Rectal smooth muscle tissue (tissue), 1 donor: ENCODE data around the gene OR5AP2.
"Not testable (repeated sequence)": the region's sequence is repeated elsewhere in the genome, so short reads cannot be mapped to it uniquely, and the experiment has no call there.

ENCODE experiments used
- H3K27ac ChIP-seq: one replicate; pipeline ENCODE4 v1.7.0; 2013; ENCODE audit warnings: low read depth, low read length, inconsistent platforms
- H3K27me3 ChIP-seq: one replicate; pipeline ENCODE4 v1.7.0; 2013; ENCODE audit warnings: low read length; ENCODE audit not compliant: control insufficient read depth, insufficient read depth
- H3K36me3 ChIP-seq: one replicate; pipeline ENCODE4 v1.7.0; 2013; ENCODE audit warnings: low read length; ENCODE audit not compliant: control insufficient read depth, insufficient read depth
- H3K4me1 ChIP-seq: one replicate; pipeline ENCODE4 v1.7.0; 2013; ENCODE audit warnings: low read length; ENCODE audit not compliant: control insufficient read depth, insufficient read depth
- H3K4me3 ChIP-seq: one replicate; pipeline ENCODE4 v1.7.0; 2013; ENCODE audit warnings: low read length
- H3K9ac ChIP-seq: one replicate; pipeline ENCODE4 v1.7.0; 2013; ENCODE audit warnings: low read length

The OR5AP2 gene

GRCh38 chr11:56642339-56642738 is at the start of gene OR5AP2:
Gene OR5AP2 (minus strand): TSS chr11:56642439. CDS start chr11:56642439, 0 bp downstream.
- Histone ChIP-seq H3K4me1 (no peaks in the 10 kb centered on the region), H3K27me3 (no peaks in the 10 kb centered on the region)

GRCh38 chr11:56691179-56691578 is 48.9 kb upstream of the OR5AP2 start:
- not testable (repeated sequence) for H3K4me1 ChIP-seq, H3K9ac ChIP-seq, H3K4me3 ChIP-seq, H3K27ac ChIP-seq, H3K36me3 ChIP-seq, H3K27me3 ChIP-seq

More at GRCh38 chr11:56642339-56642738, at the start of gene OR5AP2:
- H3K9ac ChIP-seq, result no peak within 1 kb of the TSS
- H3K36me3 ChIP-seq, result no peaks in the 10 kb centered on the region
- no peak within 1 kb of the TSS for H3K4me3 ChIP-seq
- H3K27ac ChIP-seq, result no peak within 1 kb of the TSS

GRCh38 chr11:56688554-56689100 is 46.4 kb upstream of the OR5AP2 start:
- H3K36me3 ChIP-seq, result no peaks in the 10 kb centered on the region
- H3K27ac ChIP-seq, result no peak overlapping the region
- H3K4me3 ChIP-seq, result no peak overlapping the region

GRCh38 chr11:56670984-56671383 is 28.7 kb upstream of the OR5AP2 start:
- Histone ChIP-seq H3K4me1 (no peaks in the 10 kb centered on the region), H3K36me3 (no peaks in the 10 kb centered on the region)

More at GRCh38 chr11:56688554-56689100, 46.4 kb upstream of the OR5AP2 start:
- Histone ChIP-seq H3K9ac (no peak overlapping the region), H3K27me3 (no peaks in the 10 kb centered on the region), H3K4me1 (no peaks in the 10 kb centered on the region)

GRCh38 chr11:56663386-56663785 is 21.1 kb upstream of the OR5AP2 start, which contains the start of gene OR5AR1:
Gene OR5AR1 (plus strand): TSS chr11:56663686. CDS start chr11:56663686, 0 bp downstream.
- H3K9ac ChIP-seq, result no peak within 1 kb of the TSS
- no peak within 1 kb of the TSS for H3K27ac ChIP-seq
- H3K4me3 ChIP-seq, result no peak within 1 kb of the TSS
- H3K36me3 ChIP-seq, result no peaks in the 10 kb centered on the region
- no peaks in the 10 kb centered on the region for H3K27me3 ChIP-seq
- H3K4me1 ChIP-seq, result no peaks in the 10 kb centered on the region

More at GRCh38 chr11:56670984-56671383, 28.7 kb upstream of the OR5AP2 start:
- Histone ChIP-seq H3K27ac (no peak overlapping the region), H3K27me3 (no peaks in the 10 kb centered on the region), H3K9ac (no peak overlapping the region), H3K4me3 (no peak overlapping the region)

DNA sequence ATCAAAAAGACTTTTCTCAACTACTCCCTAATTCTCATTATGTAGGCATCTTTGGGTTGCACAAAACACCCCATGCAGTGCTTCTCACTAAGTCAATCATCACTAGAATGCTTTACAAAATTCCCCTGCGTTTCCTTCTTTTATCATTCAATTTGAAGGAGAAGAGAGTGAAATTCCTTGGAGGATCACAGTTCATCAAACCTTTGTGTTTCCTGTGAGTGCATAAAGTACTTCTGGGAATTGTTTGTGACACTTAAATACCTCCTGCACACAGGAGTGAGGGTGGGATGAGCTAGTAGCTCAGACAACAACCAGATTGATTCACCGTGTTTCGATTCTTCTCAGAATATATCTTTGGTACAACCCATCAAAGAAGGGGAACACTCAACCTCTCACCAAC is 17.5 kb upstream of the OR5AP2 start:
- Histone ChIP-seq H3K36me3 (no peaks in the 10 kb centered on the region), H3K4me3 (no peak overlapping the region), H3K9ac (no peak overlapping the region), H3K27me3 (no peaks in the 10 kb centered on the region), H3K4me1 (no peaks in the 10 kb centered on the region), H3K27ac (no peak overlapping the region)

DNA sequence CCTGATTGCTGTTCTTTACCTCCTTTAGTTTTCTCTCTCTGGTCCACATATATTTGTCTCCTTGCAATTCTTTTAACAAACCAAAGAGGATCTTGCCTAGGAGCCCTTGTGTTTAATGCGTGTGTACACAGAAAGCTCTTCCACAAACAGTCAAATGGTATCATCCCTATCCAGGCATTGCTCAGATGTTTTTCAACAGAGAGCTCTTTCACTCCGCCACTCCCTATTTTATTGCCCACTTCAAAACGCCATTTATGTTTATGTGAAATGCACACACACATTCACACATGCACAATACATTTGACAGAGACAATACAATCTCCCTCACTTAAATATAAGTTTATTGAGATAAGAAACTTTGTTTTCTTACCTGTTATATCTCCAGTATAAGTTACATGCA is 4.7 kb downstream of the OR5AP2 start:
- no peak overlapping the region for H3K27ac ChIP-seq
- no peaks in the 10 kb centered on the region for H3K4me1 ChIP-seq
- H3K4me3 ChIP-seq, result no peak overlapping the region
- H3K36me3 ChIP-seq, result no peaks in the 10 kb centered on the region
- H3K27me3 ChIP-seq, result no peaks in the 10 kb centered on the region
- H3K9ac ChIP-seq, result no peak overlapping the region

- no peaks in the 10 kb centered on the region for H3K36me3 ChIP-seq
- H3K27me3 ChIP-seq, result no peaks in the 10 kb centered on the region
- H3K4me3 ChIP-seq, result no peak overlapping the region
- no peaks in the 10 kb centered on the region for H3K4me1 ChIP-seq
- H3K27ac ChIP-seq, result no peak overlapping the region
- no peak overlapping the region for H3K9ac ChIP-seq
These were observed 5.4 kb downstream of the OR5AP2 start for GRCh38 chr11:56636861-56637260.

DNA sequence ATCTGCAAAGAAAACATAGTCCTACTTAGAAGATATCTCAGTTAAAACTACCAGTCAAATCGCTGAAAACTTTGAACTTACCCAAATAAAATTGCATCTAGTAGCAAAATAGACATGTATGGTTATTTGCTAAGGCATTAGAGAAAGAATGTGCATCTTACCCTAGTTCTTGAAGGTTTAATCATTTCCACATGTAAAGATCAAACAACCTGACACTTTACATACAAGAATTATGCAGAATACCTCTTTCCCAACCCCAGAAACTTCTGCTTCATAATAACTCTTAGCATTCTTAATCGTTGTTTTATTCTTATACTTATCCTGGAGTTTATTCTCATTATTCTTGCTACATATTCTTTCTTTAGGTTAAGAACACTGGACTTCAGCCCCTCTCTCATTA is 9.9 kb downstream of the OR5AP2 start:
- Histone ChIP-seq H3K27me3 (no peaks in the 10 kb centered on the region), H3K27ac (no peak overlapping the region), H3K4me3 (no peak overlapping the region), H3K36me3 (no peaks in the 10 kb centered on the region), H3K9ac (no peak overlapping the region), H3K4me1 (no peaks in the 10 kb centered on the region)

DNA sequence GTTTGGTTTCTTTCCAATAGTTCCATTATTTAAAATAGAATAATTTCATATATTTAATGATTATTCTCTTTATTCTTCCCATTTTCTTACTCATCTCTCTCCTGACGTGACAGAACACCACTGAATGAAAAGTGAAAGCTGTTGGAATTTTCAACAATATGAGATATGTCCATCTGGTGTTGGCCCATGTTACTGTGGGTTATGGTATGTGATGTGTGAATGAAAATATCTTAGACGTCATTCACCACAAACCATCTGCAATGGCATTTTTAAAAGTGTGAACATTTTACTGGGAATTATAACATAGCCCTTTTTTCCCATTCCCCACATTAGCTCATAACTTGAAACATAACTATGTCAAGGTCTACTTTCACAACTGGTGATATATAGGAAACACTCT is 16.3 kb downstream of the OR5AP2 start:
- no peak overlapping the region for H3K27ac ChIP-seq
- no peak overlapping the region for H3K4me3 ChIP-seq
- no peaks in the 10 kb centered on the region for H3K36me3 ChIP-seq
- no peaks in the 10 kb centered on the region for H3K4me1 ChIP-seq
- no peak overlapping the region for H3K9ac ChIP-seq
- no peaks in the 10 kb centered on the region for H3K27me3 ChIP-seq

DNA sequence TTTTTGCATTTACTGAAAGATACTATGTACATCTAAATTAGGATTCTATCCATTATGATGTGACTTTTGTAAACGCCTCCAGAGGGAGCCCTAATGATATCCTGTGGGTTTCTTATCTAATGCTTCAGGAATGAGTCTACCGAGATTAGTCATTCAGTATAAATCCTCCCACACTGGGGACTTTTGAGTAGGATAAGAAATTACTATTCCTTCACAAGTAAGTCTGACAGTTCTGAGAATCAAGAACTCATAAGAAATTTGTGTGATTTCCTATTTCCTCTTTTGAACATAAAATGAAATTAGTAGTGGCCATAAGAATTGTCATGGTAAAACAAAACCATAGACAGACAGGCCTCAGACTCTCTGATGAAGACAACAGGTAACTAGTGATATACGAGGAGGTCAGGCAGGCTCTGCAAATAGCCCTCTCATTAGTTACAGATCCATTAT is 17.6 kb downstream of the OR5AP2 start:
- Histone ChIP-seq H3K4me1 (no peaks in the 10 kb centered on the region), H3K9ac (no peak overlapping the region), H3K36me3 (no peaks in the 10 kb centered on the region), H3K4me3 (no peak overlapping the region), H3K27me3 (no peaks in the 10 kb centered on the region), H3K27ac (no peak overlapping the region)

DNA sequence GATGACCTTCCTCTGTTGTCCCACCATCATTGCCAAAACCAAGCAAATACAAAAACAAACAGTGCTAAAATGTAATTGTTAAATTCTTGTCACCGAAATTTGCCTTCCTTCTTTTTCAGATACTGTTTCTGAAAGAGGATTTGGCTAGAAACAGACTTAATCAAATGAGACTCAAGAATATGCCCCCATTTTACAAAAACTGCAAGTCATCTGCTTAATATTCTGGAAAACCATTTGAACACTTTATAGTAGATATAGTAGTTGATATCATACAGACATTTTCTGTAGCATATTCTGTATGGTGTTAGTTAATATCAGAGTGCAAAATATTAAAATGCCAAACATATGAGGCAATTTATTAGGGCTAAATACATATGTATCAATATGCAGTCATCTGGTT is 31.1 kb downstream of the OR5AP2 start:
- no peak overlapping the region for H3K27ac ChIP-seq
- no peaks in the 10 kb centered on the region for H3K27me3 ChIP-seq
- no peak overlapping the region for H3K9ac ChIP-seq
- H3K4me3 ChIP-seq, result no peak overlapping the region
- no peaks in the 10 kb centered on the region for H3K36me3 ChIP-seq
- no peaks in the 10 kb centered on the region for H3K4me1 ChIP-seq

DNA sequence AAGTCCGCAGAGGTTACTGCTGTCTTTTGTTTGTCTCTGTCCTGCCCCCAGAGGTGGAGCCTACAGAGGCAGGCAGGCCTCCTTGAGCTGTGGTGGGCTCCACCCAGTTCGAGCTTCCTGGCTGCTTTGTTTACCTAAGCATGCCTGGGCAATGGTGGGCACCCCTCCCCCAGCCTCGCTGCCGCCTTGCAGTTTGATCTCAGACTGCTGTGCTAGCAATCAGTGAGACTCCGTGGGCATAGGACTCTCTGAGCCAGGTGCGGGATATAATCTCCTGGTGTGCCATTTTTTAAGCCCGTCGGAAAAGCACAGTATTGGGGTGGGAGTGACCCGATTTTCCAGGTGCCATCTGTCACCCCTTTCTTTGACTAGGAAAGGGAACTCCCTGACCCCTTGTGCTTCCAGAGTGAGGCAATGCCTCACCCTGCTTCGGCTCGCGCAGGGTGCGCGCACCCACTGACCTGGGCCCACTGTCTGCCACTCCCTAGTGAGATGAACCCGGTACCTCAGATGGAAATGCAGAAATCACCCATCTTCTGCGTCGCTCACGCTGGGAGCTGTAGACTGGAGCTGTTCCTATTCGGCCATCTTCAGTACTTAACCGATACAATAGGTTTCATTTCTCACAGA is 50.0 kb downstream of the OR5AP2 start:
- not testable (repeated sequence) for H3K27ac ChIP-seq, H3K4me1 ChIP-seq, H3K36me3 ChIP-seq, H3K4me3 ChIP-seq, H3K27me3 ChIP-seq, H3K9ac ChIP-seq
